ENCODE measurements around the gene PCDH8. TPM values are rescaled to one million over a fixed set of nuclear protein-coding genes. Genes with fewer than 3 reads are reported as not detected.

Gene PCDH8
- total RNA-seq, 1 donor from 2014 or later: not detected

- no peak for DNase-seq (ENCODE audit: low read depth, low spot score)
Observed at GRCh38 chr13:52851137-52851962, 2.9 kb upstream of the PCDH8 start.

GRCh38 chr13:52850396-52851136 lies 2.1 kb upstream of the PCDH8 start:
- DNase-seq (ENCODE audit: low read depth, low spot score): no peak

GRCh38 chr13:52850072-52850395 lies 1.6 kb upstream of the PCDH8 start:
- no peak for DNase-seq (ENCODE audit: low read depth, low spot score)

GRCh38 chr13:52849291-52850071 lies 1.0 kb upstream of the PCDH8 start:
- no peak for DNase-seq (ENCODE audit: low read depth, low spot score)

GRCh38 chr13:52847682-52848432 lies 583 bp downstream of the PCDH8 start:
- DNase-seq (ENCODE audit: low read depth, low spot score): no peak

GRCh38 chr13:52847322-52847681 lies 1.1 kb downstream of the PCDH8 start:
- DNase-seq (ENCODE audit: low read depth, low spot score): no peak

- no peak for DNase-seq (ENCODE audit: low read depth, low spot score)
Observed at GRCh38 chr13:52846567-52847321, 1.7 kb downstream of the PCDH8 start.

GRCh38 chr13:52845766-52846566 lies 2.5 kb downstream of the PCDH8 start:
- no peak for DNase-seq (ENCODE audit: low read depth, low spot score)

GRCh38 chr13:52845334-52845761 lies 3.1 kb downstream of the PCDH8 start:
- DNase-seq (ENCODE audit: low read depth, low spot score): no peak

- no peak for DNase-seq (ENCODE audit: low read depth, low spot score)
Observed at GRCh38 chr13:52844836-52845235, 3.6 kb downstream of the PCDH8 start.

GRCh38 chr13:52842441-52842840 lies 6.0 kb downstream of the PCDH8 start:
- DNase-seq (ENCODE audit: low read depth, low spot score): no peak

- DNase-seq (ENCODE audit: low read depth, low spot score): no peak
Observed at GRCh38 chr13:52840066-52840465, 8.4 kb downstream of the PCDH8 start.

GRCh38 chr13:52838433-52839107 lies 9.9 kb downstream of the PCDH8 start:
- DNase-seq (ENCODE audit: low read depth, low spot score): no peak

GRCh38 chr13:52837850-52838249 lies 10.6 kb downstream of the PCDH8 start:
- no peak for DNase-seq (ENCODE audit: low read depth, low spot score)

- no peak for DNase-seq (ENCODE audit: low read depth, low spot score)
Observed at GRCh38 chr13:52835071-52835839, 13.2 kb downstream of the PCDH8 start.

- no peak for DNase-seq (ENCODE audit: low read depth, low spot score)
Observed at GRCh38 chr13:52833296-52833875, 15.1 kb downstream of the PCDH8 start.

GRCh38 chr13:52832313-52832712 lies 16.1 kb downstream of the PCDH8 start:
- no peak for DNase-seq (ENCODE audit: low read depth, low spot score)

- no peak for DNase-seq (ENCODE audit: low read depth, low spot score)
Observed at GRCh38 chr13:52830946-52831345, 17.5 kb downstream of the PCDH8 start.
